Caki2 (cell line): Measurements from ENCODE around the gene SH3GL3. TPM values are rescaled to one million over a fixed set of nuclear protein-coding genes. Genes with fewer than 3 reads are reported as not detected.

ENCODE experiments used
- DNase-seq: peaks from one replicate; pipeline ENCODE4 v3.0.0-alpha.2; 2015; ENCODE audit warnings: low read depth
- in situ Hi-C: cut with HindIII; loops from 2 replicates; pipeline ENCODE4 v1.10.0; 2016; ENCODE audit warnings: low sequenced_read_pairs, low pct_unique_long_range_greater_than_20kb, mixed read lengths
- total RNA-seq: library from RNA; depleted of rRNA; stranded (reverse); fragments of >200 nt; shearing (Covaris generic); gene quantifications from 2 replicates; pipeline ENCODE4 v1.2.3, GENCODE V29; 2014; ENCODE audit warnings: low replicate concordance; rRNA removed

The SH3GL3 gene
- total RNA-seq, 1 experiment from 2014 or later, result 0.57 TPM

GRCh38 chr15:83650831-83651230 is 203.7 kb downstream of the SH3GL3 start:
- no peak for DNase-seq
- in situ Hi-C loops, result no loop called here

GRCh38 chr15:83651541-83651940 is 204.4 kb downstream of the SH3GL3 start:
- no peak for DNase-seq
- in situ Hi-C loops, result no loop called here

GRCh38 chr15:83652626-83653204 is 205.6 kb downstream of the SH3GL3 start:
- no peak for DNase-seq
- in situ Hi-C loops, result no loop called here

GRCh38 chr15:83653288-83653638 is 206.1 kb downstream of the SH3GL3 start:
- peak; percentile 21 for DNase-seq
- in situ Hi-C loops, result no loop called here

- peak; percentile 68 for DNase-seq
- in situ Hi-C loops, result no loop called here
Measured at GRCh38 chr15:83653639-83654378, 206.7 kb downstream of the SH3GL3 start, which contains the start of gene ADAMTSL3. ADAMTSL3 (plus strand) TSS chr15:83654123; CDS start chr15:83655762, 1,639 bp downstream.

GRCh38 chr15:83654379-83655236 is 207.5 kb downstream of the SH3GL3 start:
- peak; percentile 19 for DNase-seq
- in situ Hi-C loops, result no loop called here

- in situ Hi-C loops, result no loop called here
- DNase-seq, result no peak
Measured at GRCh38 chr15:83655237-83655616, 208.1 kb downstream of the SH3GL3 start.

- no peak for DNase-seq
- in situ Hi-C loops, result no loop called here
Measured at GRCh38 chr15:83656192-83656591, 209.1 kb downstream of the SH3GL3 start.

- in situ Hi-C loops, result no loop called here
- no peak for DNase-seq
Measured at GRCh38 chr15:83656943-83657528, 209.9 kb downstream of the SH3GL3 start.

- no peak for DNase-seq
- in situ Hi-C loops, result no loop called here
Measured at GRCh38 chr15:83657549-83657948, 210.4 kb downstream of the SH3GL3 start.

- DNase-seq, result no peak
- in situ Hi-C loops, result no loop called here
Measured at GRCh38 chr15:83658430-83659416, 211.6 kb downstream of the SH3GL3 start.

- no peak for DNase-seq
- in situ Hi-C loops, result no loop called here
Measured at GRCh38 chr15:83659417-83659812, 212.3 kb downstream of the SH3GL3 start.

- in situ Hi-C loops, result no loop called here
- no peak for DNase-seq
Measured at GRCh38 chr15:83665480-83665879, 218.3 kb downstream of the SH3GL3 start.

Other genes starting within 250 kb of the SH3GL3 start
- 23.9 and 68.1 TPM in 2 replicates for gene HDGFL3, start 239.5 kb upstream of the SH3GL3 start, total RNA-seq
- not detected in 2 replicates for gene BNC1, start 162.7 kb upstream of the SH3GL3 start, total RNA-seq
- gene ADAMTSL3, start 206.8 kb downstream of the SH3GL3 start, total RNA-seq, result 0.43 and 4.5 TPM in 2 replicates